Measurements from ENCODE around the gene HOXD11.

Gene HOXD11

DNA sequence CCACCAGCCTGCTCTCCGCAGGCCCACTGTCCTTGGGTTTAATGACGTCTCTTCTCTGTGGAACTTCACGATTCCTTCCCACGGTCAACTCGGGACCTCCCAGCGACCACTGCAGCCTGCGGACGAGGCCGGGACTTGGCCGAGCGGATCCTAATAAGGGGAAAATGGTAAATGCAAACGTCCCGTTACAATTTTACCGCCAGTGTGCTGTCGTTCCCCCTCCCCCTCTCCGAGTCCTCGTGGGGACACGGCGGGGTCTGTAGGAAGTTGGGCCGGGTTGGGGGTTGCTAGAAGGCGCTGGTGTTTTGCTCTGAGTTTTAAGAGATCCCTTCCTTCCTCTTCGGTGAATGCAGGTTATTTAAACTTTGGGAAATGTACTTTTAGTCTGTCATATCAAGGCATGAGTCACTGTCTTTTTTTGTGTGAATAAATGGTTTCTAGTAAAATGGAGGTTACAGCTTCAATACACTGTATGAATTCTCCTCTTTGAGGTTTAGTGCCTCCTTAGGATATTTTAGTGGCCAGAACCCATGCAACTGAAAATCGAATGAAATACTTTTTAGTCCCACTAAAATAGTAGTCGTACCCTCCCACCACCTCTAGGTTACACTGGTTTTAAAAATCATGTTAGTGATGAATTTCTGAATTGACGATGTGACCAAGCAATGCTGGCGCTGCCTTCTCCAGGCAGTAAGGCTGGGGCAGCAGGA, 2.3 kb downstream of the HOXD11 start:
- no peak for DNase-seq

DNA sequence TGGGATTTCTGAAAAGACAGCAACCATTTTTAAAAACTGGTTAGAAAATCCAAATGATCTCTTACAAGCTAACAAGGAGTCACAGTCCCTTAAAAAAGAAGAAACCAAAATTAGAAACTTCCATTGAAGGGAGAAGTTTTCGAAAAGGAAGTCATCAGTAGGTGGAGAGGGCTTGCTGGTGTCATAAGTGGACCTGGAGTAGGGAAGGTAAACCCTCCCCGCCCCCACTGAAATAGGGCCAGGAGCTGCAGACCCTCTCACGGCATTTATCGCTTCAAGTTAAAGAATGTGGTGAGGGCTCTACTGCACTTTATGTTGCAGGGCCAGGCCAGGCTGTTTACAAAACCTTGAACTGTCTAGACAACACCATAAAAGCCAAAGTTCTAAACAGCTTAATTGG, 2.9 kb downstream of the HOXD11 start:
- DNase-seq, result no peak

GRCh38 chr2:176110415-176111308, 3.6 kb downstream of the HOXD11 start:
- DNase-seq, result no peak

- no peak for DNase-seq
Measured at GRCh38 chr2:176111309-176111663, 4.2 kb downstream of the HOXD11 start.

GRCh38 chr2:176111846-176112374, 4.8 kb downstream of the HOXD11 start:
- no peak for DNase-seq

GRCh38 chr2:176112375-176113302, 5.6 kb downstream of the HOXD11 start:
- no peak for DNase-seq

GRCh38 chr2:176114120-176114929, 7.2 kb downstream of the HOXD11 start:
- no peak for DNase-seq

DNA sequence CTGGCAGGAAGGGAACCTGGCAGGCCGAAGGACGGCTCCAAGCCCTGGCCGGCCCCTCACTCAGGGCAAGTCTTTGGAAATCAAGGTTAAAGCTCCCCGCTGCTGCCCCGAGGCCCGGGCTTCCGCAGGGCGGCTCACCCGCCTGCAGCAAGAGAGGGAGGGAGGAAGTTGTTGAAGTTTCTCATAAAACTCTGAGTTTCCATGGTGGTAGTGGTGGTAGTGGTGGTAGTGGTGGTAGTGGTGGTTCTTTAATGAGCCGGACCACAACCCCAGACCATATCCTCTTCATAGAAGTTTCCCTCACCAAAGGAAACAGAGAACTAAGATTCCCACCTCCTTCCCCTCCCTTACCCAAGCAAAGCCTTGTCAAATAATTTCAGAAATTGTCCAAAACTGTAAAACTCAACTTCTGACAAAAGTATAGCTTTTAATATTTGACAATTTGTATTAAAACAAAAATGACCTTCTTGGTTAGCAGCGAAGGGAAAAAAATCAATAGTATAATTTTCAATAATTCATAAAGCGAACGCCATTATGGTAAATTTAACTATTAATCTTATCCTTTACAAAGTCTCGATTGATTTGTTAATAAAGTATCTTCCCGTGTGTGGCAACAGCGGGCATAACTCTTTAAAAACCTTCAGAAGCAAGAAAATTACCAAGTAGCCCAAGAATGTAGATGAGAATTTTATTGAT, 8.0 kb downstream of the HOXD11 start:
- no peak for DNase-seq

- no peak for DNase-seq
Measured at GRCh38 chr2:176115883-176116813, 9.1 kb downstream of the HOXD11 start, which contains the start of gene HOXD10. TSS of gene HOXD10 (plus strand) at chr2:176116778. CDS start at chr2:176116834, 56 bp downstream.

DNA sequence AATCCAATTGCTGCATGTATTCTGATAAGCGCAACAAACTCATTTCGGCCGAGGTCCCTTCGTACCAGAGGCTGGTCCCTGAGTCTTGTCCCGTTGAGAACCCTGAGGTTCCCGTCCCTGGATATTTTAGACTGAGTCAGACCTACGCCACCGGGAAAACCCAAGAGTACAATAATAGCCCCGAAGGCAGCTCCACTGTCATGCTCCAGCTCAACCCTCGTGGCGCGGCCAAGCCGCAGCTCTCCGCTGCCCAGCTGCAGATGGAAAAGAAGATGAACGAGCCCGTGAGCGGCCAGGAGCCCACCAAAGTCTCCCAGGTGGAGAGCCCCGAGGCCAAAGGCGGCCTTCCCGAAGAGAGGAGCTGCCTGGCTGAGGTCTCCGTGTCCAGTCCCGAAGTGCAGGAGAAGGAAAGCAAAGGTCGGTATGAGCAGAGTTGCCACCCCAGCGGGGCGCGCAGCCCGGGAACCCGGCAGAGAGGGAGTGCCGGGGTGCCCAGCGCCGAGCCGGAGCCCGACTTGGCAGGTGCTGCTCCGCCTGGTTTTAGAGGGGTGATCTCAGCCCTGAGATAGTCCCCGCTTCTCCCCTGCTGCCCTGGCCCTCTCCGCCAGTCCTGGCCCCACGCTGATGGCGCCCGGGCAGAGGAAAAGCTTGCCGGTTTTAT, 10.2 kb downstream of the HOXD11 start:
- DNase-seq, result no peak

DNA sequence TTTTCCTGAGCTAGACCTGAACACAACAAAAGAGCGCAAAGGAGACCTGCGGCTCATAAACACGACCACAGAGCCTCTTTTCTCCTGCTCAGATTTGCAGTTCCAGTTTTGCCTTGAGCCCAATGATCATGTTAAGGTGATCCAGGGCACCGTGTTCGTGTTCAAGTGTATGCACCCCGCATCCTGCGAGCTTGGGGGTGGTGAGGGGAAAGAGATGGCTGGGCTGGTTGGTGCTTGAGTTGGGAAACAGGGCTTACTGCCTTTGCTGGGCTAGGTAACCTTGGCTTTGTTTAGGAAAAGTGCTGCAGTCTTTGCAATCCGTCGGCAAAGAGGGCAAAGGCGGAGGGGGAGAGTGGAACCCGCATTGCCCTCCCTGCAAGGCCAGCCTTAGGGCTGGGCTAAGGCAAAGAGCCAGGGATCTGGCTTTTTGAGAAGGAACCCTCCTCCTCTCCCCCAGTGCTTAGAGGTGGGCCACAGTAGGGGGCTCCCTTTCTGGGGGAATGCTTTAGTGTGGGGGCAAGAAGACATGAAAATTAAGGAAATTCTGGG, 10.8 kb downstream of the HOXD11 start:
- no peak for DNase-seq

GRCh38 chr2:176118601-176119339, 11.7 kb downstream of the HOXD11 start:
- DNase-seq, result no peak

GRCh38 chr2:176120364-176121189, 13.5 kb downstream of the HOXD11 start:
- no peak for DNase-seq

- no peak for DNase-seq
Measured at GRCh38 chr2:176121190-176122051, 14.3 kb downstream of the HOXD11 start.

DNA sequence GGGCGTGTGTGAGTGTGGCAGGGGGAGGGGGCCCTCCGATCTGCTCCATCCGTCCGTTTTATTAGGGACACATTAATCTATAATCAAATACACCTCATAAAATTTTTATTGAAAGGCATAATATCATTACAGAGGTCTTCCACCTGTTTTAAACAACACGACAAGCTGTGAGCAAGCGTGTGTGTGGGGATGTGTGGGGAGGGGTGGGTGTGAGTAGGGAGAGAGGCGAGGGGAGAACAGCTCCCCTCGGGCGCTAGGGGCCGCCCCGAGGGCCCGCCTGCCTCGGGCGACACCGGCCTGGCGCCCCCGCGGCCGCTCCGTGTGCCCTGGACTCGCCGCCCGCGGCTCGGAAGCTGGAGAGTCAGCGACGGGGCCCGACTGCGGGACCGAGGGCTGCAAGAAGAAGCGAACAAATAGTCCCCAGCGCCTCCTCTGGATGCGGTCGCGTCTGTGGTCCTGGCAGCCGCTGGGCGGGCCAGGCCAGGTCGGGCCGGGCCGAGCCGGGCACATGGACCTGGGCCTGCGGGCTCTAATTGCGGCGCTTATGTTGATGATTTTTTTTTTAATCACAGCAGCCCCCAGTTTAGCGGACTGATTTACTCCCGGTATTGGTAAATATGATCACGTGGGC, 15.1 kb downstream of the HOXD11 start:
- peak; percentile 21 for DNase-seq

Data from effector CD8-positive, alpha-beta T cell (primary cell).